Common myeloid progenitor, CD34-positive (primary cell): ENCODE data around the gene COL9A3.

Experiments used
- CTCF ChIA-PET: fragments of 350-600 bp; sonication (Branson Sonifier 250); formaldehyde crosslinking; loops from one replicate; lab custom pipeline; 2021; ENCODE audit warnings: antibody characterized with exemption; lab: Charles Lee
- POLR2A ChIA-PET: fragments of 350-600 bp; sonication (Branson Sonifier 250); formaldehyde crosslinking; loops from one replicate; lab custom pipeline; 2021; ENCODE audit warnings: antibody characterized with exemption; lab: Charles Lee
- DNase-seq, 3 donors: peaks; one replicate each; pipeline versions ENCODE4 v3.0.0 to v3.0.0-alpha.2; 2013
- H3K27ac ChIP-seq, 2 experiments: 1 replicate in 1 of 2; 2 replicates in 1 of 2; pipeline ENCODE4 v1.7.0; 2013; ENCODE audit warnings: inconsistent platforms in 2 of 2, low read length in 2 of 2, mild to moderate bottlenecking in 2 of 2, low read depth in 1 of 2, moderate library complexity in 1 of 2; ENCODE audit not compliant: severe bottlenecking in 2 of 2, insufficient read depth in 1 of 2, poor library complexity in 1 of 2
- H3K27me3 ChIP-seq, 5 experiments: replicated peaks in 2 of 5; 1 replicate in 3 of 5; 2 replicates in 2 of 5; pipeline versions ENCODE4 v1.6.1 to v1.7.0; 2013; ENCODE audit warnings: low read length in 4 of 5, mild to moderate bottlenecking in 2 of 5, moderate library complexity in 2 of 5, inconsistent platforms in 1 of 5; ENCODE audit not compliant: insufficient read depth in 5 of 5, control insufficient read depth in 4 of 5
- H3K36me3 ChIP-seq, 4 experiments: 1 replicate in 2 of 4; 2 replicates in 2 of 4; pipeline versions ENCODE4 v1.6.1 to v1.7.0; 2013; ENCODE audit warnings: low read length in 3 of 4, control low read depth in 1 of 4, mild to moderate bottlenecking in 1 of 4; ENCODE audit not compliant: control insufficient read depth in 4 of 4, insufficient read depth in 4 of 4
- H3K4me1 ChIP-seq, 4 experiments: 1 replicate in 3 of 4; 2 replicates in 1 of 4; pipeline versions ENCODE4 v1.6.1 to v1.7.1; 2013; ENCODE audit warnings: low read length in 3 of 4, mild to moderate bottlenecking in 3 of 4, control low read depth in 1 of 4, inconsistent platforms in 1 of 4, moderate library complexity in 1 of 4; ENCODE audit not compliant: control insufficient read depth in 4 of 4, insufficient read depth in 4 of 4; ENCODE audit errors: control extremely low read depth in 1 of 4
- H3K4me3 ChIP-seq, 7 experiments: 1 replicate in 4 of 7; 2 replicates in 3 of 7; pipeline versions ENCODE4 v1.5.1 to v1.7.0; 2013; ENCODE audit warnings: mild to moderate bottlenecking in 7 of 7, low read length in 6 of 7, moderate library complexity in 6 of 7, inconsistent platforms in 2 of 7, low read depth in 2 of 7, control low read depth in 1 of 7; ENCODE audit not compliant: insufficient read depth in 4 of 7, control insufficient read depth in 1 of 7; ENCODE audit errors: extremely low read depth in 1 of 7
- H3K9me3 ChIP-seq, 5 experiments: 1 replicate in 4 of 5; 2 replicates in 1 of 5; pipeline versions ENCODE4 v1.6.1 to v1.7.1; 2013; ENCODE audit warnings: low read length in 4 of 5, mild to moderate bottlenecking in 2 of 5, inconsistent platforms in 1 of 5, low read depth in 1 of 5, moderate library complexity in 1 of 5; ENCODE audit not compliant: control insufficient read depth in 4 of 5, insufficient read depth in 2 of 5; ENCODE audit errors: control extremely low read depth in 1 of 5
- WGBS: methylation state at CpG from one replicate; pipeline ENCODE4 v1.1.5; 2013; ENCODE audit not compliant: insufficient coverage; 5-methylcytosine and 5-hydroxymethylcytosine counted together

Gene COL9A3

DNA sequence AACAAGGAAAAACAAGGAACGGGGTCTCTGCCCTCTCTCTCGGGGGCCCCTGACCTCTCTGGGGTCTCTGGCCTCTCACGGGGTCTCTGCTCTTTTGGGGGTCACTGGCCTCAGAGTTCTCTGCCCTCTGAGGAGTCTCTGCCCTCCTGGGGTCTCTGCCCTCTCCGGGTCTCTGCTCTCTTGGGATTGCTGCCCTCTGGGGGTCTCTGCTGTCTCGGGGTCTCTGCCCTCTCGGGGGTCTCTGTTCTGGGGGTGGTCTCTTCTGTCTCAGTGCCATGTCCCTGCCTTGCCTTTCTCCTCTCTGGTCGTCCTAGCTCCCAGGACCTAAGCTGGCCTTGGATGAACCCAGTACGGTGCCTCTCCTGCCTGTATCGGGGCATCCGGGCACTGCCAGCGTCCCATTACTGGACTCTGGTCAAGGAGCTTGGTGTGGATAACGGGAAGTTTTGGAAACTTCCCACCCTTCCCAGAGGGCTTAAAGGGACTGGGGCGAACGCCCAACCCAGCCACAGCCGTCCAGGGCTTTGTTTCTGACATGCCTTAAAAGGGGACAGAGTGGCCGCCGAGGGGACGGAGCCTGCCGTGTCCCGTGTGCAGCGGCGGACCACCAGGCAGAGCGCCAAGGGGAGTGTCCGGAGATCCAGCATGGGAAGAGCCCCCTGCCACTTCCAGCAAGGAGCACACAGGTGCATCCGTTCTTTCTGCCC is 45.3 kb upstream of the COL9A3 start:
- H3K9me3 ChIP-seq = no peaks in the 10 kb centered on the region
- H3K27ac ChIP-seq = no peak overlapping the region
- POLR2A ChIA-PET = no interaction called here
- no peaks in the 10 kb centered on the region for H3K27me3 ChIP-seq
- peaks cover 0 to 17% (median 12%) of the 10 kb centered on the region in 4 experiments for H3K4me1 ChIP-seq
- no peak for DNase-seq
- CTCF ChIA-PET = interaction anchor here (0.6 to 1.4 kb wide), 2 partner anchors 13 to 403 kb away, joined by 3 read pairs; no protein-coding TSS in a partner anchor
- no peak overlapping the region for H3K4me3 ChIP-seq
- 93% methylated on average over 20 of the region's 25 CpGs for WGBS
- no peaks in the 10 kb centered on the region for H3K36me3 ChIP-seq

DNA sequence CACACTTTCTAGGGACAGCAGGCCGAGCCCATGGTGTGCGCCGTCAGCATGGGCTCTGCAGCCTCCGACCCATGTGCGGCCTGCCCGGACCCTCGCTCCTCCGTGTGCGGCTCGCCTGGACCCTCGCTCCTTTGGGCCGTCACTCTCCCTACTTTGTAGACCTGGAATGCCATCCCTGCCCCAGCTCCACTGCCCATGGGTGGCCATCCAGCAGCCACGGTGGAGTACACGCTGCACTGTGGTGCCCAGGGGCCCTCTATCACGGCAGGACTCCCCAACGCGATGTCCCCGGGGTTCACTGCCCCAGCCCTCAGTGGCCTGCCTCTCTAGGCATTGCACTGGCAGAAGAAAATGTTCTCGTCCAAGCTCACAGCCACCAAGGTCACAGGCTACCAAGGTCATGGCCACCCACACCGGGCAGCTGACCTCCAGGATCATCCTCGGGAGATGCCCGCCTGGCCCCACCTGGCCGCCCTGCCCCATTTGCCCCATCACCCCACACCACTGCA is 44.7 kb upstream of the COL9A3 start:
- Histone ChIP-seq H3K36me3 (no peaks in the 10 kb centered on the region), H3K27me3 (no peaks in the 10 kb centered on the region), H3K4me1 (peaks cover 2 to 19% (median 14%) of the 10 kb centered on the region in 4 experiments), H3K4me3 (no peak overlapping the region), H3K9me3 (no peaks in the 10 kb centered on the region), H3K27ac (no peak overlapping the region)
- DNase-seq = no peak
- ChIA-PET CTCF (interaction anchor here (0.6 to 1.4 kb wide), 2 partner anchors 14 to 403 kb away, joined by 3 read pairs; no protein-coding TSS in a partner anchor), POLR2A (no interaction called here)
- WGBS = 96% methylated on average over 18 of the region's 23 CpGs

- ChIA-PET CTCF (no interaction called here), POLR2A (no interaction called here)
- H3K27ac ChIP-seq = no peak overlapping the region
- peaks cover 3 to 19% (median 16%) of the 10 kb centered on the region in 4 experiments for H3K4me1 ChIP-seq
- 92% methylated on average over 9 of the region's 11 CpGs for WGBS
- H3K4me3 ChIP-seq = no peak overlapping the region
- H3K36me3 ChIP-seq = no peaks in the 10 kb centered on the region
- H3K9me3 ChIP-seq = no peaks in the 10 kb centered on the region
- no peaks in the 10 kb centered on the region for H3K27me3 ChIP-seq
- DNase-seq = no peak
Observed at GRCh38 chr20:62772619-62772989, 44.2 kb upstream of the COL9A3 start.

DNA sequence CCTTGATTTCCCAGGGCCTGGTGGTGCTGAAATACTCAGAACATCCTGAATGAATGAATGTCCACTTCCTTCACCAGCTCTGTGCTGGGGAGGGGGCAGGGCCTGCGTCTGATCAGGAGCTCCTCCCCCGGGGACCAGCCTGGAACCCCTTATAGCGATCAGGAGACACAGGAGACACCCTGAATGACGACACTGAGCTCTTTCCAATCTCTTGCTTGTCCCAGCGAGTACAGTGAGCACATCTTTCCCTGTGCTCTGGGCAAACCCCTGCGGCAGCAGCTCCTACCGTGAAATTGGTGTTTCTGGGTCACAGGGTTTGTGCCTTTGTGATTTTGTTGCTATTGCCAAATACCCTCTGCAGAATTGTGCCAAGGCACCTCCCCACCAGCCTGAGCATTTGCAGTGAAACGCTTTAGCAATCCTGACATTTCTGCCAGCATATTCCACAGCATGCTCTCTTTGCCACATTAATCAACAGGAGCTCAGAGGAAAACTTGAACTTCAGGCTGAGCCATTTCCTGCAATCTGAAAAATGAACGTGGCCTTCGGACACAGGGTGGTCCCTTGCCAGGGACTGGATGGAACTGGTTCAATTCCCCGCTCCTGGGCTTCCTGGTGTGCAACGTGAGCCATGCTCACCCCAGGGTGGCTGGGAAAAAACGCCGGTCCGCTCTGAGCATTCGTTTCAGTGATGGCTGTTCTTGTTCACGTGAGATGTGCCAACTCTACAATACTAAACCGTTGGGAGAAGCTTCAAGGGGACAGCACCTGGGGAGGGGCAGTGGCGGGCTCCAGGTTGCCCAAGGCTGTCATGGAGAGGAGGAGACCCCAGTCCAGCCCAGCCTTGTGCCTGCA is 43.6 kb upstream of the COL9A3 start:
- 88% methylated on average over 19 of the region's 19 CpGs for WGBS
- Histone ChIP-seq H3K9me3 (no peaks in the 10 kb centered on the region), H3K4me1 (peaks cover 3 to 19% (median 16%) of the 10 kb centered on the region in 4 experiments), H3K36me3 (no peaks in the 10 kb centered on the region), H3K27me3 (no peaks in the 10 kb centered on the region), H3K4me3 (no peak overlapping the region), H3K27ac (no peak overlapping the region)
- ChIA-PET CTCF (no interaction called here), POLR2A (no interaction called here)
- no peak for DNase-seq

DNA sequence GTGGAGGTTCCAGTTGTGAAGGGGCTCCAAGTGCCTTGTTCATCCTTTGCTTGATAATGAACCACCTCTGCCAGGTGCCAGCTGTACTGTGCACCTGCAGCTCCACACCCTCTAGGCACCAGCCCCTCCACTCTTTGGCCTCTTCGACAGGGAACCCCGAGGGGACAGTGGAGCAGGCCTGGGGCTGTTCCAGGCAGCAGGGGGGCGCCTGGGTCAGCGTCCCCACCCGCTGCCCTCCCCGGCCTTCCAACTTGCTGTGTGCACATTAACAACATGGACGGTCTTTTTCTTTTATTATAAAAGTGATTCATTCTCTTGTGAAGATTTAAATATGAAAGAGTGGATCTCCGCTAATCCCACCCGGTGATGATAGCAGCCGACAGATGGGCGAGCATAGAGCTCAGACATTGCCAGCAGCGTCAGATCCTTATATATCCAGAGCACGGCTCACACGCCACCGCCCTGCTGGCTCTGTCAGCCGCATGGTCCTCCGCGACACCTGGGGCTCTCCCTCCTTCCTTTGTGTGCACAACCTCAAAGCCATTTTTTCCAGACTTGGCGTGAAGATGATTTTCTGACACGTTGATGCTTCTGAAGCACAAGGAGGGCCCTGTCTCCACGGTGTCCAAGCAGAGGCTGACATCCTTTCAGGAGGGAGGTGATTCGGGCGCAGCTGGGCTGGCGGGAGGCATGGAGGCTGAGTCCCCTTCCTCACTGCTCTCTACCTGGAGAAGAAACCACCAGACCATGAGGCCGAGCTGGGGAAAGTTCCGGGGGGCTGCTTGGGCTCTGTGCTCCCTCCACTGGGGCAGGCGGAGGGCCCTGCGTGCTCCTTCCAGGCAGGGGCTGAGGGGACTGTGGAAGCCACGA is 42.8 kb upstream of the COL9A3 start:
- H3K4me1 ChIP-seq = peaks cover 3 to 19% (median 16%) of the 10 kb centered on the region in 4 experiments
- H3K27me3 ChIP-seq = no peaks in the 10 kb centered on the region
- H3K36me3 ChIP-seq = no peaks in the 10 kb centered on the region
- no peak overlapping the region for H3K4me3 ChIP-seq
- WGBS = 93% methylated on average over 27 of the region's 29 CpGs
- no peak overlapping the region for H3K27ac ChIP-seq
- no peak for DNase-seq
- ChIA-PET POLR2A (no interaction called here), CTCF (no interaction called here)
- no peaks in the 10 kb centered on the region for H3K9me3 ChIP-seq

DNA sequence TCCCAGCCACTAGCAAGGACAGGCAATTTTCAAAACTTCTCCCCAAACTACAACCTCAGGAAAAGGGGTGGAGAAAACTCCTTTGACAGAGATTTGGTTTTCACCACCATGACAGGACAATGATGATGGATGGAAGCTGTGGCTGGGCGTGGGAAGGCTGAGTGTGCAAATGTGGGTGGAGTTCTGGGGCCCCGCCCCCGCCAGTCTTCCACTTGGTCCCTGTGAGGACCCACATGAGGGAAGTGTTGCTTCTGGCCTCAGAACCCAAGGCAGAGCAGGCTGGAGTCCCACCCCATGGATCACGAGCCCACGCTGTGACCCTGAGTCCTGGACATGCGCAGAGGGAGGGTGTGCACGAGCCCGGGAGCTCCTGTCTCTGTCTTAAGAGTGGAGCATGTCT is 42.1 kb upstream of the COL9A3 start:
- no peak for DNase-seq
- no peaks in the 10 kb centered on the region for H3K36me3 ChIP-seq
- ChIA-PET POLR2A (no interaction called here), CTCF (no interaction called here)
- WGBS = 57% methylated on average over 8 of the region's 8 CpGs
- peaks cover 3 to 19% (median 16%) of the 10 kb centered on the region in 4 experiments for H3K4me1 ChIP-seq
- H3K27ac ChIP-seq = no peak overlapping the region
- no peaks in the 10 kb centered on the region for H3K27me3 ChIP-seq
- H3K9me3 ChIP-seq = no peaks in the 10 kb centered on the region
- H3K4me3 ChIP-seq = no peak overlapping the region
